ENCODE measurements around the gene EFHC1. TPM values are rescaled to one million over a fixed set of nuclear protein-coding genes. Genes with fewer than 3 reads are reported as not detected.

Gene EFHC1
- total RNA-seq, 1 experiment from 2014 or later: 12.4 TPM

Other genes with a start within 250 kb of the EFHC1 start
- not detected for gene IL17A, start 234.0 kb upstream of the EFHC1 start, total RNA-seq (2021; ENCODE audit: unreplicated experiment)
- not detected for gene IL17F, start 175.8 kb upstream of the EFHC1 start, total RNA-seq (2021; ENCODE audit: unreplicated experiment)
- gene MCM3, start 135.6 kb upstream of the EFHC1 start, total RNA-seq (2021; ENCODE audit: unreplicated experiment): 191 TPM
- 5.9 TPM for gene PAQR8, start 58.2 kb upstream of the EFHC1 start, total RNA-seq (2021; ENCODE audit: unreplicated experiment)
- gene TRAM2, start 156.7 kb downstream of the EFHC1 start, total RNA-seq (2021; ENCODE audit: unreplicated experiment): 21.3 TPM

All from HCT116 (cell line).